HepG2 (cell line): Measurements from ENCODE around the gene LSR. TPM values are rescaled to one million over a fixed set of nuclear protein-coding genes. Genes with fewer than 3 reads are reported as not detected.
A peak's percentile ranks its signal among the peaks of the same experiment; 100 is the strongest.

ENCODE experiments used
- ATAC-seq: fragments of 200-7000 bp; cut with Tn5 transposase; 3 replicates; pipeline ENCODE4 v1.9.1; 2020; ENCODE audit warnings: mild to moderate bottlenecking, moderate library complexity
- BruUV-seq: library from RNA; stranded (reverse); fragments of 400-500 nt; replicated peaks from 2 replicates; lab custom pipeline; 2021; lab: Mats Ljungman, UMichigan
- CTCF ChIA-PET: fragments of 300-600 bp; formaldehyde crosslinking; extraction: SDS; loops from one replicate; lab custom pipeline; 2021; ENCODE audit warnings: low total read pairs, inconsistent platforms, low intra/inter-chr PET ratio; lab: Yijun Ruan, JAX
- POLR2A ChIA-PET: fragments of 350-600 bp; sonication (Branson Sonifier 250); formaldehyde crosslinking; loops from one replicate; lab custom pipeline; 2020; ENCODE audit warnings: antibody characterized with exemption, inconsistent platforms; lab: Yijun Ruan, JAX
- DNase-seq: peaks from one replicate; pipeline ENCODE4 v3.0.0-alpha.2; 2015; ENCODE audit warnings: low spot score
- FAIRE-seq: peaks from 3 replicates; lab custom pipeline; 2011; peaks lifted over from hg19 to GRCh38; lab: Jason Lieb, UNC
- H2AFZ ChIP-seq: one replicate; pipeline ENCODE4 v1.6.1; 2011; ENCODE audit warnings: low read length, inconsistent platforms
- H3K27ac ChIP-seq: fragments of 300-600 bp; 3 replicates; pipeline ENCODE4 v1.8.0; 2011; ENCODE audit warnings: mixed run types, mild to moderate bottlenecking, mixed read lengths, low read length, inconsistent platforms; ENCODE audit not compliant: insufficient read depth; ENCODE audit errors: extremely low read length
- H3K27me3 ChIP-seq, 2 experiments: fragments of 200-600 bp in 1 of 2; 2 replicates in 1 of 2; 3 replicates in 1 of 2; pipeline versions ENCODE4 v1.6.0 to v1.8.0; 2011; ENCODE audit warnings: low read length in 2 of 2, mild to moderate bottlenecking in 2 of 2, moderate library complexity in 2 of 2, inconsistent platforms in 1 of 2; ENCODE audit not compliant: insufficient read depth in 2 of 2, control insufficient read depth in 1 of 2
- H3K36me3 ChIP-seq, 2 experiments: fragments of 200-600 bp in 1 of 2; replicated peaks in 1 of 2; 2 replicates in 1 of 2; 3 replicates in 1 of 2; pipeline versions ENCODE4 v1.5.1 to v1.8.0; 2011; ENCODE audit warnings: low read length in 2 of 2, inconsistent platforms in 1 of 2; ENCODE audit not compliant: insufficient read depth in 2 of 2, control insufficient read depth in 1 of 2
- H3K4me1 ChIP-seq: 2 replicates; pipeline ENCODE4 v1.5.1; 2012; ENCODE audit warnings: low read length, inconsistent platforms; ENCODE audit not compliant: insufficient read depth
- H3K4me2 ChIP-seq: 2 replicates; pipeline ENCODE4 v1.6.0; 2011; ENCODE audit warnings: low read depth, low read length, inconsistent platforms
- H3K4me3 ChIP-seq, 3 experiments: fragments of 200-600 bp in 1 of 3; sonication (generic), shearing (Covaris generic) in 1 of 3; replicated peaks in 1 of 3; 2 replicates each; pipeline ENCODE4 v1.5.1; 2011 to 2016; ENCODE audit warnings: low read length in 3 of 3, inconsistent platforms in 2 of 3, low read depth in 2 of 3, mild to moderate bottlenecking in 2 of 3, control low read depth in 1 of 3, mixed read lengths in 1 of 3; ENCODE audit not compliant: insufficient read depth in 1 of 3
- H3K79me2 ChIP-seq: one replicate; pipeline ENCODE4 v1.6.1; 2011; ENCODE audit warnings: low read length, inconsistent platforms; ENCODE audit not compliant: insufficient read depth
- H3K9ac ChIP-seq: 2 replicates; pipeline ENCODE4 v1.6.0; 2011; ENCODE audit warnings: mild to moderate bottlenecking, low read depth, low read length, inconsistent platforms; ENCODE audit not compliant: insufficient read depth
- H3K9me3 ChIP-seq: 2 replicates; pipeline ENCODE4 v1.5.1; 2012; ENCODE audit warnings: mild to moderate bottlenecking, low read length
- H4K20me1 ChIP-seq: 2 replicates; pipeline ENCODE4 v1.6.0; 2011; ENCODE audit warnings: inconsistent platforms, mild to moderate bottlenecking, low read length, moderate library complexity; ENCODE audit not compliant: insufficient read depth
- AKAP8 ChIP-seq: sonication (generic); formaldehyde crosslinking; IDR thresholded peaks from 2 replicates; pipeline ENCODE4 v1.5.1; 2020; ENCODE audit warnings: mild to moderate bottlenecking, missing genetic modification reagents
- KDM2A ChIP-seq: sonication (generic); formaldehyde crosslinking; IDR thresholded peaks from 2 replicates; pipeline ENCODE4 v1.4.0; 2020; ENCODE audit warnings: low read depth, missing genetic modification reagents, borderline replicate concordance
- MIER3 ChIP-seq: IDR thresholded peaks from 2 replicates; pipeline ENCODE4 v1.6.1; 2016; ENCODE audit warnings: missing compliant biosample characterization, borderline replicate concordance
- NAIF1 ChIP-seq: sonication (generic); formaldehyde crosslinking; IDR thresholded peaks from 2 replicates; pipeline ENCODE4 v1.5.0; 2020; ENCODE audit warnings: mild to moderate bottlenecking, missing genetic modification reagents, borderline replicate concordance
- NONO ChIP-seq, 2 experiments: fragments of 450-650 bp in 1 of 2; sonication (generic) in 1 of 2; formaldehyde crosslinking in 1 of 2; IDR thresholded peaks in 1 of 2; conservative IDR thresholded peaks in 1 of 2; 2 replicates each; pipeline versions ENCODE4 v1.6.1 to v1.8.0; 2017 to 2022; ENCODE audit warnings: mild to moderate bottlenecking in 1 of 2, missing genetic modification reagents in 1 of 2, moderate library complexity in 1 of 2
- PAF1 ChIP-seq: IDR thresholded peaks from 2 replicates; pipeline ENCODE4 v1.6.1; 2016; ENCODE audit warnings: missing genetic modification reagents, missing compliant biosample characterization
- POLR2A ChIP-seq, 2 experiments: IDR thresholded peaks; 2 replicates each; pipeline ENCODE4 v1.6.1; 2011; ENCODE audit warnings: low read depth in 2 of 2, low read length in 2 of 2, mild to moderate bottlenecking in 1 of 2, moderate library complexity in 1 of 2; ENCODE audit not compliant: insufficient read depth in 1 of 2
- POLR2G ChIP-seq: fragments of 200-400 bp; formaldehyde crosslinking; IDR thresholded peaks from 2 replicates; pipeline ENCODE4 v1.6.1; 2018; ENCODE audit warnings: mild to moderate bottlenecking, low read depth, low read length, moderate library complexity
- RBFOX2 ChIP-seq: fragments of 200-400 bp; formaldehyde crosslinking; IDR thresholded peaks from 2 replicates; pipeline ENCODE4 v1.6.1; 2017; ENCODE audit warnings: low read depth, mild to moderate bottlenecking, low read length
- SAFB2 ChIP-seq: sonication (generic); formaldehyde crosslinking; IDR thresholded peaks from 2 replicates; pipeline ENCODE4 v1.5.1; 2020; ENCODE audit warnings: missing genetic modification reagents, low read depth, mild to moderate bottlenecking, borderline replicate concordance
- SSRP1 ChIP-seq: IDR thresholded peaks from 2 replicates; pipeline ENCODE4 v1.6.1; 2016; ENCODE audit warnings: control low read depth
- ZBTB1 ChIP-seq: sonication (generic); formaldehyde crosslinking; IDR thresholded peaks from 2 replicates; pipeline ENCODE4 v1.4.0; 2020; ENCODE audit warnings: missing genetic modification reagents, borderline replicate concordance
- ZFP1 ChIP-seq: IDR thresholded peaks from 2 replicates; pipeline ENCODE4 v1.6.1; 2016
- ZNF781 ChIP-seq: sonication (generic); formaldehyde crosslinking; IDR thresholded peaks from 2 replicates; pipeline ENCODE4 v1.5.1; 2020; ENCODE audit warnings: borderline replicate concordance, mild to moderate bottlenecking, missing genetic modification reagents; ENCODE audit errors: not compliant biosample characterization
- WGBS: methylation state at CpG from one replicate; pipeline ENCODE4 v1.1.6; 2017; ENCODE audit warnings: low lambda C conversion rate; 5-methylcytosine and 5-hydroxymethylcytosine counted together
- in situ Hi-C: cut with HindIII; loops from 2 replicates; pipeline ENCODE4 v1.10.0; 2017; ENCODE audit warnings: low pct_unique_long_range_greater_than_20kb; ENCODE audit not compliant: extremely low pct_ligation_motif_present
- intact Hi-C: fragments of 100-400 bp; cut with micrococcal nuclease; formaldehyde crosslinking; loops from one replicate; pipeline ENCODE4 v1.10.0; 2022; ENCODE audit not compliant: unreplicated experiment
- polyA plus RNA-seq, 8 experiments: library from polyadenylated mRNA; depleted of rRNA in 3 of 8; stranded (reverse) in 7 of 8; unstranded in 1 of 8; fragments of >200 nt; fragmentation: Illumina TruSeq in 4 of 8; extraction: Trizol in 4 of 8; gene quantifications; 2 replicates each; pipeline versions ENCODE4 v1.2.1 to v1.2.3, GENCODE V29; 2011 to 2016; ENCODE audit warnings: low read depth in 4 of 8, missing spikeins in 1 of 8, mixed read lengths in 1 of 8; ENCODE audit not compliant: insufficient read depth in 1 of 8
- total RNA-seq, 5 experiments: library from RNA; depleted of rRNA; stranded (reverse); fragments of >200 nt; fragmentation: Illumina TruSeq; extraction: Trizol; gene quantifications; 2 replicates each; pipeline ENCODE4 v1.2.3, GENCODE V29; 2016; ENCODE audit warnings: low read depth in 1 of 5
- TF ChIP-seq, protein P1 (sequence below): sonication (generic); formaldehyde crosslinking; IDR thresholded peaks from 2 replicates; pipeline ENCODE4 v1.4.0; 2020; ENCODE audit warnings: low read depth, missing genetic modification reagents
- TF ChIP-seq, protein P2 (sequence below): sonication (generic); formaldehyde crosslinking; IDR thresholded peaks from 2 replicates; pipeline ENCODE4 v1.8.0; 2022; ENCODE audit warnings: mild to moderate bottlenecking, missing genetic modification reagents, moderate library complexity
- TF ChIP-seq, protein P3 (sequence below): sonication (generic); formaldehyde crosslinking; IDR thresholded peaks from 2 replicates; pipeline ENCODE4 v1.4.0; 2020; ENCODE audit warnings: missing genetic modification reagents

The LSR gene
- total and polyA plus RNA-seq, 2 of the 13 experiments (the other 11 are each of a cell fraction or from before 2014, with no cell fraction given), result 29.2 to 79.2 TPM

DNA sequence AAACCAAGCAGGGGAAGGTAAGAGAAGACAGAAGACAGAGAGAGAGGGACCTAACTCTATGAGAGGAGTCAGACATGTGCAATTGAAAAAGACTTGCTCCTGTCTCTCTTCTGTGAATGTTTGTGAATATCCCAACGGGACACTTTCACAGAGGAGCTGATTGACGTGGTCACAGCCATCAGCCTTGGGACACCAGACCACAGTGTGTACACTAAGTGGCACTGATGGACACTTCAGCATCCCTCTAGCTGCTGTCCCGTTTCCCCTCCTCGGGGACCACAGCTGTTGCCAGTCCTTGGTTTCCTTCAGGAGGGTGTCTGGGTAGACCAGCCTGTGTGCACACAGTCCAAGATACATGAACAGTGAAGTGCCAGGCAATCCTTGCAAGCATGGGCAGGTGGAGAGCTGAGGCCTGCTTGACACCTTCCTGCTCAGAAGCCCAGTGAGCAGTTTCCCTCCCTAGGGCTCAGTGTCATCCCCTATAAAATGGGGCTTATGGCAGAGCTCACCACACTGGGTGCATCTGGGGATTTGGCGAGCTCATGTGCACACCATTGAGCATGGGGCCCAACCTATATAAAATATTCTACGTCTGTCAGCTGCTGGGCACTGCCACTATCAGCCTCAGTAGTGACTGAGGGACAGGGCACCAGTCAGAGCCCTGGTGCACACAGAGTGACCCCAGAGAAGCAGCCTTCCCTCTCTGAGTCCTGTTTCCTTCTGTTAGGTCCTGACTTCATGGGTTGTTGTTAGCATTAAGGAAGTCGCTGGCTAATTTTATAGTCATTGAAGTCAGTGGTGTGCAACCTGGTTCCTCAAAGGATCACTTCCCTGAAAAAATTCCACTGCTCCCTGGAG is 15.7 kb downstream of the LSR start:
- Histone ChIP-seq H3K27ac (no peak overlapping the region), H3K9ac (no peak overlapping the region), H3K36me3 (peaks cover 14 to 47% of the 10 kb centered on the region in 2 experiments; a peak in 4 of 5 replicates), H3K4me1 (peaks cover 9% of the 10 kb centered on the region; the same call in 1 of the 2 replicates), H3K4me2 (no peak overlapping the region), H3K9me3 (no peaks in the 10 kb centered on the region), H2AFZ (no peak overlapping the region), H3K79me2 (peaks cover 11% of the 10 kb centered on the region), H4K20me1 (no peaks in the 10 kb centered on the region), H3K27me3 (no peaks in the 10 kb centered on the region), H3K4me3 (no peak overlapping the region)
- ATAC-seq, result no peak
- BruUV-seq, result no TSS peak
- TF ChIP-seq POLR2G, result peak; percentile 46
- no peak for TF ChIP-seq SAFB2
- peak; percentile 15; the same call in 1 of the 2 replicates for TF ChIP-seq AKAP8 (CRISPR knock-in tag)
- no peak for TF ChIP-seq ZFP1
- TF ChIP-seq, protein P1, sequence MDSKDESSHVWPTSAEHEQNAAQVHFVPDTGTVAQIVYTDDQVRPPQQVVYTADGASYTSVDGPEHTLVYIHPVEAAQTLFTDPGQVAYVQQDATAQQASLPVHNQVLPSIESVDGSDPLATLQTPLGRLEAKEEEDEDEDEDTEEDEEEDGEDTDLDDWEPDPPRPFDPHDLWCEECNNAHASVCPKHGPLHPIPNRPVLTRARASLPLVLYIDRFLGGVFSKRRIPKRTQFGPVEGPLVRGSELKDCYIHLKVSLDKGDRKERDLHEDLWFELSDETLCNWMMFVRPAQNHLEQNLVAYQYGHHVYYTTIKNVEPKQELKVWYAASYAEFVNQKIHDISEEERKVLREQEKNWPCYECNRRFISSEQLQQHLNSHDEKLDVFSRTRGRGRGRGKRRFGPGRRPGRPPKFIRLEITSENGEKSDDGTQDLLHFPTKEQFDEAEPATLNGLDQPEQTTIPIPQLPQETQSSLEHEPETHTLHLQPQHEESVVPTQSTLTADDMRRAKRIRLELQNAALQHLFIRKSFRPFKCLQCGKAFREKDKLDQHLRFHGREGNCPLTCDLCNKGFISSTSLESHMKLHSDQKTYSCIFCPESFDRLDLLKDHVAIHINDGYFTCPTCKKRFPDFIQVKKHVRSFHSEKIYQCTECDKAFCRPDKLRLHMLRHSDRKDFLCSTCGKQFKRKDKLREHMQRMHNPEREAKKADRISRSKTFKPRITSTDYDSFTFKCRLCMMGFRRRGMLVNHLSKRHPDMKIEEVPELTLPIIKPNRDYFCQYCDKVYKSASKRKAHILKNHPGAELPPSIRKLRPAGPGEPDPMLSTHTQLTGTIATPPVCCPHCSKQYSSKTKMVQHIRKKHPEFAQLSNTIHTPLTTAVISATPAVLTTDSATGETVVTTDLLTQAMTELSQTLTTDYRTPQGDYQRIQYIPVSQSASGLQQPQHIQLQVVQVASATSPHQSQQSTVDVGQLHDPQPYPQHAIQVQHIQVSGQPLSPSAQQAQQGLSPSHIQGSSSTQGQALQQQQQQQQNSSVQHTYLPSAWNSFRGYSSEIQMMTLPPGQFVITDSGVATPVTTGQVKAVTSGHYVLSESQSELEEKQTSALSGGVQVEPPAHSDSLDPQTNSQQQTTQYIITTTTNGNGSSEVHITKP, result no peak
- TF ChIP-seq, protein P2, sequence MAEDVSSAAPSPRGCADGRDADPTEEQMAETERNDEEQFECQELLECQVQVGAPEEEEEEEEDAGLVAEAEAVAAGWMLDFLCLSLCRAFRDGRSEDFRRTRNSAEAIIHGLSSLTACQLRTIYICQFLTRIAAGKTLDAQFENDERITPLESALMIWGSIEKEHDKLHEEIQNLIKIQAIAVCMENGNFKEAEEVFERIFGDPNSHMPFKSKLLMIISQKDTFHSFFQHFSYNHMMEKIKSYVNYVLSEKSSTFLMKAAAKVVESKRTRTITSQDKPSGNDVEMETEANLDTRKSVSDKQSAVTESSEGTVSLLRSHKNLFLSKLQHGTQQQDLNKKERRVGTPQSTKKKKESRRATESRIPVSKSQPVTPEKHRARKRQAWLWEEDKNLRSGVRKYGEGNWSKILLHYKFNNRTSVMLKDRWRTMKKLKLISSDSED, result no peak
- no peak for TF ChIP-seq NONO (IDR thresholded peaks at IDR 0.05)
- TF ChIP-seq NONO (CRISPR knock-in tag; conservative IDR thresholded peaks at IDR 0.05), result 0 out of 2 replicates have a peak, but pooled peaks have one; percentile 1
- TF ChIP-seq NAIF1 (CRISPR knock-in tag), result no peak
- TF ChIP-seq ZBTB1, result no peak
- TF ChIP-seq PAF1 (CRISPR knock-in tag), result peak; percentile 60; the same call in 1 of the 2 replicates
- TF ChIP-seq, protein P3, sequence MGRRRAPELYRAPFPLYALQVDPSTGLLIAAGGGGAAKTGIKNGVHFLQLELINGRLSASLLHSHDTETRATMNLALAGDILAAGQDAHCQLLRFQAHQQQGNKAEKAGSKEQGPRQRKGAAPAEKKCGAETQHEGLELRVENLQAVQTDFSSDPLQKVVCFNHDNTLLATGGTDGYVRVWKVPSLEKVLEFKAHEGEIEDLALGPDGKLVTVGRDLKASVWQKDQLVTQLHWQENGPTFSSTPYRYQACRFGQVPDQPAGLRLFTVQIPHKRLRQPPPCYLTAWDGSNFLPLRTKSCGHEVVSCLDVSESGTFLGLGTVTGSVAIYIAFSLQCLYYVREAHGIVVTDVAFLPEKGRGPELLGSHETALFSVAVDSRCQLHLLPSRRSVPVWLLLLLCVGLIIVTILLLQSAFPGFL (CRISPR knock-in tag), result no peak
- peak; percentile 21 to 61; a peak in 3 of 4 replicates for TF ChIP-seq POLR2A (IDR thresholded peaks at IDR 0.05; ENCODE audit: insufficient read depth in 1 of 2, low read depth in 2 of 2, low read length in 2 of 2)
- no peak for TF ChIP-seq MIER3 (CRISPR knock-in tag)
- 0 out of 2 replicates have a peak, but pooled peaks have one; percentile 5 for TF ChIP-seq SSRP1 (CRISPR knock-in tag)
- peak; percentile 38 for TF ChIP-seq ZNF781 (CRISPR knock-in tag)
- peak; percentile 50; the same call in 1 of the 2 replicates for TF ChIP-seq RBFOX2
- peak; percentile 25; the same call in 1 of the 2 replicates for TF ChIP-seq KDM2A (CRISPR knock-in tag)
- in situ Hi-C loops (no loop called here), intact Hi-C loops (loop anchor here (5.0 kb wide), 1 partner anchor 193 kb away; no protein-coding TSS in a partner anchor)
- WGBS, result 100% methylated on average over 7 of the region's 7 CpGs
- ChIA-PET CTCF (no interaction called here), POLR2A (interaction anchor here (1.2 to 3.2 kb wide), 2 partner anchors 11 to 15 kb away, joined by 3 to 19 read pairs; no protein-coding TSS in a partner anchor)
- DNase-seq, result no peak
- no peak for FAIRE-seq
